NCI-H2107 (cell line): Measurements from ENCODE around the gene MT1A.

Experiments used
- DNase-seq: peaks from one replicate; lab custom pipeline; 2025; lab: John Stamatoyannopoulos, UW

MT1A gene

GRCh38 chr16:56681939-56682702 lies 43.7 kb downstream of the MT1A start, which contains the start of gene MT1X:
Gene MT1X (plus strand): TSS chr16:56682470. CDS start chr16:56682541, 71 bp downstream.
- peak; percentile 78 for DNase-seq

DNA sequence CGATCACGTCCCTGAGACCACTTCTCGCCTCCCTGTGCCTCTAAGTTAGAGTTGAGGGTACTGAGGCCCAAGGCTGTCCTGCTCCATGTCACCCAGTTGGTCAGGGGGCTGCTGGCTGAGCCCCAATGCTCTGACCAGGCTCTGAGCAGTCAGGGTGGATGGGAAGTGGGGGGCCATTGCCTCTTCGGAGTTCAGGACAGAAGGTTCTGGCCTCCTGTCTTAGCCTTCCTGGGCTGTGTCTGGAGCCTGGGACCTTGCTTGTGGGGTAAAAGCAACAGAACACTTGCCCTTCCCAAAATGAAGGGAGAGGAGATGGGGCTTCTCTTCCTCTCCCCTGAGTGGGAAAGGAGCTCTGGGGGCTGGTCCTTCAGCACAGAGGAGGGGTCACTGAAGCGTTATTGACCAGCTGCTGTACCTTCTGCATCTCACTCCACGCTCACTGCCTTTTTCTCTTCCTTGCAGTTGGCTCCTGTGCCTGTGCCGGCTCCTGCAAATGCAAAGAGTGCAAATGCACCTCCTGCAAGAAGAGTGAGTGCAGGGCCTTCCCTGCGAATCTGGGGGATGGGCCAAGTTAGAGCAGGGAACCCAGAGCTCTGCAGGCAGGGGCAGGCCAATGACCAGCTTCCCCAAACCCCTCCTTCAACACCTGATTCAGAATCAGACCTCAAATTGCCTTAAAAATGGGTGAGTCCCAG lies 44.4 kb downstream of the MT1A start:
- DNase-seq = no peak

DNA sequence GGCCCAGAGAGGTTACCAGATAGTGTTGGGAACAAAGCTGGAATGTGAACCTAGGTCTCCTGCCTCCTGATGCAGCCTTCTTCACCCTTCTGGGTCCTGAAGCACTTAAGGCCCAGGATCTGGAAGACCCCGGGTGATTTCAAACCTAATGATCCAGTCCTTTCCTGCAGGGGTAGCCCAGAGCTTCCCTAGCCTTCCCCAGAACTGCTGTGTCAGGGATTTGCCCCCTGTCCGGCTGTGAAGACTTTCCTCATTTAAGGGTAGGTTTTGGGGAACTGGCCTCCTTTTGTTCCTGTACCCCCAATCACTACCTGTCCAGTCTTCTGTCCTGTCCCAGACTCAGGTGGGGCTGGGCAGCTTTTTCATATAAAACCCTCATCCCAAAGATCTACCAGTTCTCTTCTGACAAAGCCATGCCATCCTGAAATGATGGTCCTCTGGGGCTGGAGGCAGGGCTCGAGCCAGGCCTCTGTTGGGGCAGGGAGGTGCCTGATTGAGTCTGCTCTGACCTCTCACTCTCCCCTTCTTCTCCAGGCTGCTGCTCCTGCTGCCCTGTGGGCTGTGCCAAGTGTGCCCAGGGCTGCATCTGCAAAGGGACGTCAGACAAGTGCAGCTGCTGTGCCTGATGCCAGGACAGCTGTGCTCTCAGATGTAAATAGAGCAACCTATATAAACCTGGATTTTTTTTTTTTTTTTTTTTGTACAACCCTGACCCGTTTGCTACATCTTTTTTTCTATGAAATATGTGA lies 45.1 kb downstream of the MT1A start:
- no peak for DNase-seq

GRCh38 chr16:56684256-56684925 lies 45.9 kb downstream of the MT1A start:
- DNase-seq = no peak

DNA sequence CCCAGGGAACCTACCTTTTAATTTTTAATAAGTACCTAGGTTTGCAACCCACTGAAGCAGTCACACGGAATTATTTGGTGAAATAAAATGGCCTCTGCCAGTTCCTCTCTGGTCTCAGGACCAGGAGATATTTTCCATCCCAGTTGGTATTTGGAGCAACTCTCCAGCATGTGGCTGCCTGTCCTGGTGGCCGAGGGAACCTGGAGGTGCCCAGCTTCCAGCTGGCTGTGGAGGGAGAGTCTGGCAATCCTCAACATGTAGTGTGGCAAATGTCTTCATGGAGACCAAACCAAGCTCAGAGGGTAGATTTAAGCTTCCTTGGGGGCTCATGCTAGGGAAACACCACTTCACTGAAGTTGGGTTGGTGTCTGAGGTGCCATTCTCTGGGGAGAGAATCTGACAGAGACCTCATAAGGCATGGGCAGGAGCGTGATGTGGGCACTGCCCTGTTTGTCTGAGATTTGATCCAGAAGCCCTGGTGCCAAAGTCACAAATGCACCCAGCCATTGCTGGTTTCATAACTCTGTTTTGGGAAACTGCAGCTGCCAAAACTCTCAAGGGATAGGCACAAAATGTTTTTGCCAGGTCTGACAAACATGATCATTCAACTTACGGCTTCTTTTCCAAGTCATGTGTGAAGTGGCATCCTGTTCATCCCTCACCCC lies 46.6 kb downstream of the MT1A start:
- DNase-seq = no peak

GRCh38 chr16:56686758-56687157 lies 48.3 kb downstream of the MT1A start:
- DNase-seq = no peak

GRCh38 chr16:56688762-56689161 lies 50.3 kb downstream of the MT1A start:
- DNase-seq = no peak

DNA sequence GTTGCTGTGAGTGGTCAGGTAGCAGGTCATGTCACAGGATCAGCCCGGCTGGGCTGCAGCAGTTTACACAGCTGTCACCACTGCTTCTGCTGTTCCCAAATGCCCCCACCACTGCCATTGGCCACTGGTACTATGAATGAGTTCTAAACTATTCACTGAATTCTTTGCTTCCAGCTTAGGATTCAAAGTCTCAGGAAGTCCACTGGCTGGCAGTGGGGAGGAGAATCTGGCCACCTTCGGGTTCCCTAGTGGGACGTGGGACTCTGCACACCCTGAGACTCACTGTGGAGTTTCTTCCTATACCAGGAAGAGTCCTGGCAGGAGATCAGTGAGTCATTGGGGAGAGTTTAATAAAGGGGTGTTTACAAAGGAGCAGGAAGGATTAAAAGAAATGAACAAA lies 50.7 kb downstream of the MT1A start:
- DNase-seq = no peak
